Astrocyte (in vitro differentiated cells and primary cell): ENCODE data around the gene SPATA31D3. TPM values are rescaled to one million over a fixed set of nuclear protein-coding genes. Genes with fewer than 3 reads are reported as not detected.

Experiments used
- DNase-seq: peaks from one replicate; pipeline ENCODE4 v3.0.0-alpha.2; 2010; ENCODE audit warnings: low read depth
- FAIRE-seq: peaks from 2 replicates; lab custom pipeline; 2011; peaks lifted over from hg19 to GRCh38; lab: Jason Lieb, UNC
- H2AFZ ChIP-seq: 2 replicates; pipeline ENCODE4 v1.6.0; 2012; ENCODE audit warnings: low read depth, low read length, inconsistent platforms
- H3K27ac ChIP-seq: 2 replicates; pipeline ENCODE4 v1.5.1; 2011; ENCODE audit warnings: low read depth, low read length, inconsistent platforms
- H3K27me3 ChIP-seq: 2 replicates; pipeline ENCODE4 v1.6.0; 2011; ENCODE audit warnings: low read length, inconsistent platforms; ENCODE audit not compliant: insufficient read depth
- H3K36me3 ChIP-seq: 2 replicates; pipeline ENCODE4 v1.5.1; 2011; ENCODE audit warnings: low read length, inconsistent platforms; ENCODE audit not compliant: insufficient read depth
- H3K4me1 ChIP-seq: 2 replicates; pipeline ENCODE4 v1.5.1; 2011; ENCODE audit warnings: low read length, inconsistent platforms; ENCODE audit not compliant: insufficient read depth
- H3K4me2 ChIP-seq: 2 replicates; pipeline ENCODE4 v1.6.0; 2012; ENCODE audit warnings: low read length, inconsistent platforms
- H3K4me3 ChIP-seq: 2 replicates; pipeline ENCODE4 v1.5.1; 2011; ENCODE audit warnings: low read depth, mild to moderate bottlenecking, low read length, inconsistent platforms; ENCODE audit not compliant: insufficient read depth
- H3K79me2 ChIP-seq: 2 replicates; pipeline ENCODE4 v1.6.0; 2012; ENCODE audit warnings: mild to moderate bottlenecking, low read length, inconsistent platforms; ENCODE audit not compliant: insufficient read depth
- H3K9ac ChIP-seq: 2 replicates; pipeline ENCODE4 v1.6.0; 2012; ENCODE audit warnings: mild to moderate bottlenecking, low read length, inconsistent platforms
- H3K9me3 ChIP-seq: 2 replicates; pipeline ENCODE4 v1.5.1; 2012; ENCODE audit warnings: low read depth, mild to moderate bottlenecking, low read length, inconsistent platforms; ENCODE audit not compliant: insufficient read depth
- H4K20me1 ChIP-seq: 2 replicates; pipeline ENCODE4 v1.6.0; 2012; ENCODE audit warnings: low read length, inconsistent platforms; ENCODE audit not compliant: insufficient read depth
- H3K27ac Mint-ChIP-seq: one replicate; pipeline ENCODE4 v1.8.0; 2021; ENCODE audit warnings: mild to moderate bottlenecking, mixed read lengths; ENCODE audit not compliant: unreplicated experiment
- H3K27me3 Mint-ChIP-seq: one replicate; pipeline ENCODE4 v1.8.0; 2021; ENCODE audit warnings: low read depth, mixed read lengths; ENCODE audit not compliant: unreplicated experiment
- H3K36me3 Mint-ChIP-seq: one replicate; pipeline ENCODE4 v1.8.0; 2021; ENCODE audit warnings: low read depth, mixed read lengths; ENCODE audit not compliant: unreplicated experiment
- H3K4me1 Mint-ChIP-seq: one replicate; pipeline ENCODE4 v1.8.0; 2021; ENCODE audit warnings: low read depth, mixed read lengths; ENCODE audit not compliant: unreplicated experiment
- H3K4me3 Mint-ChIP-seq: one replicate; pipeline ENCODE4 v1.8.0; 2021; ENCODE audit warnings: mild to moderate bottlenecking, moderate library complexity, mixed read lengths; ENCODE audit not compliant: unreplicated experiment
- H3K9me3 Mint-ChIP-seq: one replicate; pipeline ENCODE4 v1.8.0; 2021; ENCODE audit warnings: mild to moderate bottlenecking, mixed read lengths; ENCODE audit not compliant: unreplicated experiment
- CTCF ChIP-seq: IDR thresholded peaks from 2 replicates; pipeline ENCODE4 v1.5.1; 2011; ENCODE audit warnings: low read depth, mild to moderate bottlenecking, inconsistent platforms, low read length, moderate library complexity; ENCODE audit not compliant: insufficient read depth
- EZH2 ChIP-seq: IDR thresholded peaks from 2 replicates; pipeline ENCODE4 v1.6.1; 2012; ENCODE audit warnings: mild to moderate bottlenecking, low read length, inconsistent platforms; ENCODE audit not compliant: insufficient read depth
- total RNA-seq: library from RNA; stranded (reverse); gene quantifications from 2 replicates; pipeline ENCODE4 v1.2.1, GENCODE V29; 2021

Gene SPATA31D3
- total RNA-seq, 1 donor from 2014 or later: not detected

GRCh38 chr9:81902626-81903025, 40.7 kb upstream of the SPATA31D3 start:
- Mint-ChIP-seq H3K4me3 (no peak overlapping the region), H3K27me3 (peaks cover 5% of the 10 kb centered on the region), H3K4me1 (peaks cover 6% of the 10 kb centered on the region), H3K27ac (no peak overlapping the region), H3K36me3 (no peaks in the 10 kb centered on the region), H3K9me3 (peaks cover 4% of the 10 kb centered on the region)
- Histone ChIP-seq H3K9ac (no peak overlapping the region), H3K36me3 (no peaks in the 10 kb centered on the region), H3K27ac (no peak overlapping the region), H4K20me1 (no peaks in the 10 kb centered on the region), H2AFZ (peak overlapping the region; percentile 10), H3K79me2 (no peaks in the 10 kb centered on the region), H3K4me3 (no peak overlapping the region), H3K9me3 (no peaks in the 10 kb centered on the region), H3K4me1 (no peaks in the 10 kb centered on the region), H3K27me3 (no peaks in the 10 kb centered on the region), H3K4me2 (no peak overlapping the region)
- TF ChIP-seq CTCF (no peak), EZH2 (no peak)
- peak; percentile 56 for DNase-seq
- FAIRE-seq: no peak

GRCh38 chr9:81906671-81907070, 36.6 kb upstream of the SPATA31D3 start:
- H3K9me3 ChIP-seq: no peaks in the 10 kb centered on the region
- no peak overlapping the region for H3K4me3 ChIP-seq
- H3K27me3 ChIP-seq: no peaks in the 10 kb centered on the region
- Mint-ChIP-seq H3K27me3 (peaks cover 5% of the 10 kb centered on the region), H3K27ac (no peak overlapping the region), H3K9me3 (peaks cover 4% of the 10 kb centered on the region), H3K4me3 (no peak overlapping the region), H3K36me3 (no peaks in the 10 kb centered on the region), H3K4me1 (peaks cover 6% of the 10 kb centered on the region)
- DNase-seq (peak; percentile 62), FAIRE-seq (no peak)
- H3K9ac ChIP-seq: no peak overlapping the region
- no peaks in the 10 kb centered on the region for H3K79me2 ChIP-seq
- no peaks in the 10 kb centered on the region for H3K36me3 ChIP-seq
- H3K4me2 ChIP-seq: no peak overlapping the region
- H3K27ac ChIP-seq: no peak overlapping the region
- no peaks in the 10 kb centered on the region for H3K4me1 ChIP-seq
- TF ChIP-seq EZH2: no peak
- no peak for TF ChIP-seq CTCF
- H4K20me1 ChIP-seq: no peaks in the 10 kb centered on the region
- H2AFZ ChIP-seq: no peak overlapping the region

DNA sequence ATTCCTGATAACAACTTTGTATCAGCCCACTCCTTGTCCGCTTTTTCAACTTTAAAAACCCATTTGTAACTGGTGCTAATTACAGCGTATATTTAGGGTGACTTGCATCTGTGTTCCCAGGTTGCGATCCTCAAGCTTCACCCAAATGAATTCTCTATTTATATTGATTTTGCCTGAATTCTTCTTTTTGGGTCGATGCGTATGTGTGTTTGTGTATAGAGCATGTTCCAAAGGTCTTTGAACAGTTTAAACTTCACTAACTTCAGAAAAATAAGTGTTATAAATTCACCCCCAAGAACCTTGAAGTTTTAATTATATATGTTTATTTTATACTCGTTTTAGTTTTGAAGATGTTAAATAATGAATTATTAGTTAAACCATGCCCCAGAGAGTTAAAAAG, 31.2 kb upstream of the SPATA31D3 start:
- Mint-ChIP-seq H3K27me3 (peaks cover 6% of the 10 kb centered on the region), H3K36me3 (no peaks in the 10 kb centered on the region), H3K4me3 (no peak overlapping the region), H3K4me1 (peaks cover 8% of the 10 kb centered on the region), H3K27ac (no peak overlapping the region), H3K9me3 (peaks cover 2% of the 10 kb centered on the region)
- DNase-seq (no peak), FAIRE-seq (no peak)
- no peak for TF ChIP-seq EZH2
- H3K79me2 ChIP-seq: no peaks in the 10 kb centered on the region
- H3K9ac ChIP-seq: no peak overlapping the region
- no peak overlapping the region for H3K27ac ChIP-seq
- peaks cover 2% of the 10 kb centered on the region for H3K27me3 ChIP-seq
- H3K4me3 ChIP-seq: no peak overlapping the region
- no peak overlapping the region for H2AFZ ChIP-seq
- peaks cover 4% of the 10 kb centered on the region for H3K4me1 ChIP-seq
- no peaks in the 10 kb centered on the region for H4K20me1 ChIP-seq
- H3K36me3 ChIP-seq: no peaks in the 10 kb centered on the region
- H3K4me2 ChIP-seq: no peak overlapping the region
- no peaks in the 10 kb centered on the region for H3K9me3 ChIP-seq
